Liver (tissue), 9 donors: ENCODE measurements around the gene CISTR. TPM values are rescaled to one million over a fixed set of nuclear protein-coding genes. Genes with fewer than 3 reads are reported as not detected.

ENCODE experiments used
- DNase-seq: peaks from one replicate; pipeline ENCODE4 v3.0.0-alpha.2; 2017; ENCODE audit warnings: low spot score
- H3K27ac ChIP-seq, 2 donors: one replicate each; pipeline ENCODE4 v1.7.0; 2013; ENCODE audit warnings: inconsistent platforms in 2 of 2, low read length in 2 of 2, control low read depth in 1 of 2, low read depth in 1 of 2, mild to moderate bottlenecking in 1 of 2
- H3K27me3 ChIP-seq, 4 donors: one replicate each; pipeline versions ENCODE4 v1.6.1 to v1.7.0; 2013; ENCODE audit warnings: low read length in 3 of 4, inconsistent platforms in 1 of 4, mild to moderate bottlenecking in 1 of 4, moderate library complexity in 1 of 4; ENCODE audit not compliant: control insufficient read depth in 4 of 4, insufficient read depth in 4 of 4
- H3K36me3 ChIP-seq, 4 donors: one replicate each; pipeline versions ENCODE4 v1.6.1 to v1.7.0; 2013; ENCODE audit warnings: low read length in 3 of 4, mild to moderate bottlenecking in 3 of 4, low read depth in 1 of 4, moderate library complexity in 1 of 4; ENCODE audit not compliant: control insufficient read depth in 4 of 4, insufficient read depth in 3 of 4
- H3K4me1 ChIP-seq, 4 donors: one replicate each; pipeline versions ENCODE4 v1.6.1 to v1.7.0; 2013; ENCODE audit warnings: low read length in 3 of 4, mild to moderate bottlenecking in 3 of 4, moderate library complexity in 1 of 4; ENCODE audit not compliant: control insufficient read depth in 4 of 4, insufficient read depth in 4 of 4
- H3K4me3 ChIP-seq, 3 donors: one replicate each; pipeline versions ENCODE4 v1.6.1 to v1.7.0; 2013; ENCODE audit warnings: low read length in 3 of 3, control low read depth in 1 of 3, low read depth in 1 of 3, mild to moderate bottlenecking in 1 of 3
- H3K9ac ChIP-seq, 2 donors: one replicate each; pipeline ENCODE4 v1.7.0; 2013; ENCODE audit warnings: low read length in 2 of 2, mild to moderate bottlenecking in 2 of 2, moderate library complexity in 2 of 2, control low read depth in 1 of 2, low read depth in 1 of 2
- H3K9me3 ChIP-seq, 4 donors: one replicate each; pipeline versions ENCODE4 v1.6.1 to v1.7.0; 2013; ENCODE audit warnings: low read length in 3 of 4; ENCODE audit not compliant: control insufficient read depth in 4 of 4
- EGR1 ChIP-seq, 2 donors: IDR thresholded peaks; 2 replicates each; pipeline ENCODE4 v1.6.1; 2016 to 2018; ENCODE audit warnings: antibody characterized with exemption in 2 of 2, low read depth in 2 of 2
- FOXA2 ChIP-seq: IDR thresholded peaks from 2 replicates; pipeline ENCODE4 v1.6.1; 2016; ENCODE audit warnings: antibody characterized with exemption
- HNF4A ChIP-seq, 2 donors: conservative IDR thresholded peaks; 2 replicates each; pipeline ENCODE4 v1.6.1; 2016; ENCODE audit warnings: antibody characterized with exemption in 2 of 2, mild to moderate bottlenecking in 2 of 2
- HNF4G ChIP-seq: IDR thresholded peaks from 2 replicates; pipeline ENCODE4 v1.6.1; 2016; ENCODE audit warnings: antibody characterized with exemption
- JUND ChIP-seq, 2 donors: IDR thresholded peaks; 2 replicates each; pipeline ENCODE4 v1.6.1; 2016; ENCODE audit warnings: antibody characterized with exemption in 2 of 2
- RAD21 ChIP-seq, 2 donors: IDR thresholded peaks; 2 replicates each; pipeline ENCODE4 v1.6.1; 2016; ENCODE audit warnings: antibody characterized with exemption in 2 of 2, mild to moderate bottlenecking in 2 of 2
- RXRA ChIP-seq, 2 donors: IDR thresholded peaks; 2 replicates each; pipeline ENCODE4 v1.6.1; 2017 to 2018; ENCODE audit warnings: antibody characterized with exemption in 2 of 2, mild to moderate bottlenecking in 1 of 2
- TAF1 ChIP-seq: conservative IDR thresholded peaks from 2 replicates; pipeline ENCODE4 v1.6.1; 2016; ENCODE audit warnings: antibody characterized with exemption, mild to moderate bottlenecking
- YY1 ChIP-seq: IDR thresholded peaks from 2 replicates; pipeline ENCODE4 v1.6.1; 2016; ENCODE audit warnings: antibody characterized with exemption, mild to moderate bottlenecking
- WGBS: extraction: QIAGEN DNeasy Blood & Tissue Kit; methylation state at CpG from one replicate; pipeline ENCODE4 v1.1.7; 2013; 5-methylcytosine and 5-hydroxymethylcytosine counted together
- polyA plus RNA-seq, 2 donors: library from polyadenylated mRNA; stranded (reverse) in 1 of 2; unstranded in 1 of 2; fragments of 200-250 nt in 1 of 2; fragments of >200 nt in 1 of 2; fragmentation: Nextera tagmentation in 1 of 2; extraction: Ambion mirVana in 1 of 2; gene quantifications; one replicate each; pipeline versions ENCODE4 v1.2.1 to v1.2.3, GENCODE V29; 2013 to 2015
- total RNA-seq, 2 donors: library from RNA; depleted of rRNA; stranded (reverse); fragments of >200 nt; gene quantifications; one replicate each; pipeline ENCODE4 v1.2.3, GENCODE V29; 2014
- TF ChIP-seq, protein P1 (sequence below): IDR thresholded peaks from 2 replicates; pipeline ENCODE4 v1.6.1; 2016; ENCODE audit warnings: antibody characterized with exemption
- TF ChIP-seq, protein P2 (sequence below): fragments of 150-350 bp; IDR thresholded peaks from 2 replicates; pipeline ENCODE4 v1.5.1; 2017; ENCODE audit warnings: improper control_type of control experiment, low read depth, low read length; ENCODE audit not compliant: missing input control
- TF ChIP-seq, protein P3 (sequence below): IDR thresholded peaks from 2 replicates; pipeline ENCODE4 v1.6.1; 2016; ENCODE audit warnings: antibody characterized with exemption
- TF ChIP-seq, protein P4 (sequence below): IDR thresholded peaks from 2 replicates; pipeline ENCODE4 v1.6.1; 2016; ENCODE audit warnings: antibody characterized with exemption, mild to moderate bottlenecking
- donor health status: healthy.
- donor health status: healthy.
- donor health status: healthy.
- donor health status: healthy.
- donor health status: healthy.

CISTR gene
- total and polyA plus RNA-seq, 4 donors, result not detected

DNA sequence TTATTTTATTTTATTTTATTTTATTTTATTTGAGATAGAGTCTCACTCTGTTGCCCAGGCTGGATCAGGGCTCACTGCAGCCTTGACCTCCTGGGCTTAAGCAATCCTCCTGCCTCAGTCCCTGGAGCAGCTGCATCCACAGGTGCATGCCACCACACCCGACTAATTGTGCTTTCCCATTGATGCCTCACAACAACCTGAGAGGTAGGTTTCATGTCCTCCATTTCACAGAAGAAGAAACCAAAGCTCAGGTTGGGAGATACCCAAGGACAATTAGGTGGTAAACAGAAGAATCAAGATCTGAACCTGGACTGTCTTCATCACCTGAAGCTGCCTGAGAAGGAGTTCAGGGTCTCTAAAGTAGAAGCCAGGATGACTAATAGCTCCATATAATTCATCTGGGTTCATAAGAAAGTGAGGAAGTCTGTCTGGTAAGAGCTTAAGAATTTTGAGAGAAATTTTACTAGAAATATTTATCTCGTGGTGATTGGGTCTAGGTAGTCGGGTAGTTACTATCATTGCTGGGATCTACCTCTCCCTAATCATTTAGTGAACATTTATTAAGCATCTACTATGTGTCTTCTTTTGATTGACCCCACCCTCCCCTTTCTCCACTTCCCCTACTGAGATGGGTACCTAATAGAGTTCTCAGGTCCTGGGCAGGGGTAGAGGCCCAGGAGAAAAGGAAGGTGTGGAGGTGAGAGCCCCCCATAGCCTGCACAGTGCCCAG lies 52.7 kb downstream of the CISTR start:
- peaks cover 3 to 11% (median 5%) of the 10 kb centered on the region in 4 donors for H3K4me1 ChIP-seq
- no peak overlapping the region for H3K27ac ChIP-seq
- H3K36me3 ChIP-seq, result no peaks in the 10 kb centered on the region
- no peak for DNase-seq
- H3K9me3 ChIP-seq, result no peaks in the 10 kb centered on the region
- no peak overlapping the region for H3K9ac ChIP-seq
- 44% methylated on average over 3 of the region's 3 CpGs for WGBS
- H3K4me3 ChIP-seq, result no peak overlapping the region
- TF ChIP-seq EGR1 (IDR thresholded peaks at IDR 0.05; ENCODE audit: low read depth in 2 of 2), result no peak
- TF ChIP-seq YY1, result no peak
- TF ChIP-seq, protein P1, sequence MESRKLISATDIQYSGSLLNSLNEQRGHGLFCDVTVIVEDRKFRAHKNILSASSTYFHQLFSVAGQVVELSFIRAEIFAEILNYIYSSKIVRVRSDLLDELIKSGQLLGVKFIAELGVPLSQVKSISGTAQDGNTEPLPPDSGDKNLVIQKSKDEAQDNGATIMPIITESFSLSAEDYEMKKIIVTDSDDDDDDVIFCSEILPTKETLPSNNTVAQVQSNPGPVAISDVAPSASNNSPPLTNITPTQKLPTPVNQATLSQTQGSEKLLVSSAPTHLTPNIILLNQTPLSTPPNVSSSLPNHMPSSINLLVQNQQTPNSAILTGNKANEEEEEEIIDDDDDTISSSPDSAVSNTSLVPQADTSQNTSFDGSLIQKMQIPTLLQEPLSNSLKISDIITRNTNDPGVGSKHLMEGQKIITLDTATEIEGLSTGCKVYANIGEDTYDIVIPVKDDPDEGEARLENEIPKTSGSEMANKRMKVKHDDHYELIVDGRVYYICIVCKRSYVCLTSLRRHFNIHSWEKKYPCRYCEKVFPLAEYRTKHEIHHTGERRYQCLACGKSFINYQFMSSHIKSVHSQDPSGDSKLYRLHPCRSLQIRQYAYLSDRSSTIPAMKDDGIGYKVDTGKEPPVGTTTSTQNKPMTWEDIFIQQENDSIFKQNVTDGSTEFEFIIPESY, result no peak
- TF ChIP-seq, protein P2, sequence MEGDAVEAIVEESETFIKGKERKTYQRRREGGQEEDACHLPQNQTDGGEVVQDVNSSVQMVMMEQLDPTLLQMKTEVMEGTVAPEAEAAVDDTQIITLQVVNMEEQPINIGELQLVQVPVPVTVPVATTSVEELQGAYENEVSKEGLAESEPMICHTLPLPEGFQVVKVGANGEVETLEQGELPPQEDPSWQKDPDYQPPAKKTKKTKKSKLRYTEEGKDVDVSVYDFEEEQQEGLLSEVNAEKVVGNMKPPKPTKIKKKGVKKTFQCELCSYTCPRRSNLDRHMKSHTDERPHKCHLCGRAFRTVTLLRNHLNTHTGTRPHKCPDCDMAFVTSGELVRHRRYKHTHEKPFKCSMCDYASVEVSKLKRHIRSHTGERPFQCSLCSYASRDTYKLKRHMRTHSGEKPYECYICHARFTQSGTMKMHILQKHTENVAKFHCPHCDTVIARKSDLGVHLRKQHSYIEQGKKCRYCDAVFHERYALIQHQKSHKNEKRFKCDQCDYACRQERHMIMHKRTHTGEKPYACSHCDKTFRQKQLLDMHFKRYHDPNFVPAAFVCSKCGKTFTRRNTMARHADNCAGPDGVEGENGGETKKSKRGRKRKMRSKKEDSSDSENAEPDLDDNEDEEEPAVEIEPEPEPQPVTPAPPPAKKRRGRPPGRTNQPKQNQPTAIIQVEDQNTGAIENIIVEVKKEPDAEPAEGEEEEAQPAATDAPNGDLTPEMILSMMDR, result no peak
- TF ChIP-seq HNF4G, result no peak
- no peak for TF ChIP-seq TAF1
- TF ChIP-seq JUND (IDR thresholded peaks at IDR 0.05), result no peak
- peaks cover 4 to 15% (median 7%) of the 10 kb centered on the region in 4 donors for H3K27me3 ChIP-seq

DNA sequence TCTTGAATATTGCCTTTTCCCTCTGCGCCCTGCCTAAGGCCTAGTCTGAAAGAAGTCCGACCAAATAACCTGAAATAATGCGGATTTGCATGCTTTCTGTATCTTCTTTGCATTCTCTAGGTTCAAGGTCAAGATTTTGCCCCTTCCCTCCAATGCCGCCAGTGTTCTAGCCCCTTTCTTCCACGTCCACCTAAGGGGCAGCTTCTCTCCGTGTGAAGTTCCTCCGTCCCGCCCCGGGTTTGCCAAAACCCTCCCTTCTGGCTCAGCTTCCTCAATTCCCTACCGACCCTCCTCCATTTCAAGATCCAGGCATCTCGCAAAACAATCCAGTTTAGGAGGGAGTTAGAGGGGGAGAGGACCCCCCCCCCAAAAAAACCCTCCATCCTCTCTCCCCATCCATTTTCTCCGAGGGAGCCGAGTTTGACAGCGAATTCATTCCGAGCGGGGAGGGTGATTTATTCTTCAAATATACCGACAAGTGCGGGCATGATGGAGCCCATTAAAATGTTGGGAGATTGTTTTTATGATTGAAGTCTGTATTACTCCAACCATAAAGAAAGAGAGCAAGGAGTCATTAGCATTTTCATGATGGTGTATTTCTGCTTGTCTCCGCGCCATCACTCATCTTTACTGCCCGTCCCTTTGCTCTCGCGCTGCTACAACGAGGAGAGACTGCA lies 55.0 kb downstream of the CISTR start:
- Histone ChIP-seq H3K4me1 (peaks cover 3 to 11% (median 5%) of the 10 kb centered on the region in 4 donors), H3K4me3 (peak overlapping the region in 2 of 3 donors; percentile 10 to 52), H3K36me3 (no peaks in the 10 kb centered on the region), H3K27me3 (peaks cover 4 to 9% (median 7%) of the 10 kb centered on the region in 4 donors), H3K9me3 (no peaks in the 10 kb centered on the region), H3K27ac (no peak overlapping the region), H3K9ac (peak overlapping the region in 1 of 2 donors; percentile 38)
- no peak for DNase-seq
- TF ChIP-seq, protein P3, sequence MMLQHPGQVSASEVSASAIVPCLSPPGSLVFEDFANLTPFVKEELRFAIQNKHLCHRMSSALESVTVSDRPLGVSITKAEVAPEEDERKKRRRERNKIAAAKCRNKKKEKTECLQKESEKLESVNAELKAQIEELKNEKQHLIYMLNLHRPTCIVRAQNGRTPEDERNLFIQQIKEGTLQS, result no peak
- TF ChIP-seq RXRA (IDR thresholded peaks at IDR 0.05) (no peak), HNF4A (conservative IDR thresholded peaks at IDR 0.05) (no peak), JUND (IDR thresholded peaks at IDR 0.05) (no peak), FOXA2 (no peak), RAD21 (IDR thresholded peaks at IDR 0.05) (no peak), HNF4G (no peak), YY1 (no peak)
- TF ChIP-seq, protein P4, sequence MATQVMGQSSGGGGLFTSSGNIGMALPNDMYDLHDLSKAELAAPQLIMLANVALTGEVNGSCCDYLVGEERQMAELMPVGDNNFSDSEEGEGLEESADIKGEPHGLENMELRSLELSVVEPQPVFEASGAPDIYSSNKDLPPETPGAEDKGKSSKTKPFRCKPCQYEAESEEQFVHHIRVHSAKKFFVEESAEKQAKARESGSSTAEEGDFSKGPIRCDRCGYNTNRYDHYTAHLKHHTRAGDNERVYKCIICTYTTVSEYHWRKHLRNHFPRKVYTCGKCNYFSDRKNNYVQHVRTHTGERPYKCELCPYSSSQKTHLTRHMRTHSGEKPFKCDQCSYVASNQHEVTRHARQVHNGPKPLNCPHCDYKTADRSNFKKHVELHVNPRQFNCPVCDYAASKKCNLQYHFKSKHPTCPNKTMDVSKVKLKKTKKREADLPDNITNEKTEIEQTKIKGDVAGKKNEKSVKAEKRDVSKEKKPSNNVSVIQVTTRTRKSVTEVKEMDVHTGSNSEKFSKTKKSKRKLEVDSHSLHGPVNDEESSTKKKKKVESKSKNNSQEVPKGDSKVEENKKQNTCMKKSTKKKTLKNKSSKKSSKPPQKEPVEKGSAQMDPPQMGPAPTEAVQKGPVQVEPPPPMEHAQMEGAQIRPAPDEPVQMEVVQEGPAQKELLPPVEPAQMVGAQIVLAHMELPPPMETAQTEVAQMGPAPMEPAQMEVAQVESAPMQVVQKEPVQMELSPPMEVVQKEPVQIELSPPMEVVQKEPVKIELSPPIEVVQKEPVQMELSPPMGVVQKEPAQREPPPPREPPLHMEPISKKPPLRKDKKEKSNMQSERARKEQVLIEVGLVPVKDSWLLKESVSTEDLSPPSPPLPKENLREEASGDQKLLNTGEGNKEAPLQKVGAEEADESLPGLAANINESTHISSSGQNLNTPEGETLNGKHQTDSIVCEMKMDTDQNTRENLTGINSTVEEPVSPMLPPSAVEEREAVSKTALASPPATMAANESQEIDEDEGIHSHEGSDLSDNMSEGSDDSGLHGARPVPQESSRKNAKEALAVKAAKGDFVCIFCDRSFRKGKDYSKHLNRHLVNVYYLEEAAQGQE, result no peak
- TF ChIP-seq, protein P2, result no peak
- 13% methylated on average over 24 of the region's 24 CpGs for WGBS
